Inferior parietal cortex (tissue), 1 donor: ENCODE results near the gene PPP2R5C.

Experiments used
- DNase-seq: peaks from one replicate; pipeline ENCODE4 v3.0.0-alpha.2; 2016; ENCODE audit errors: extremely low spot score

PPP2R5C gene

GRCh38 chr14:101887219-101887618, 125.7 kb downstream of the PPP2R5C start:
- DNase-seq, result no peak

- no peak for DNase-seq
These were observed 126.7 kb downstream of the PPP2R5C start for GRCh38 chr14:101888182-101888581.

GRCh38 chr14:101889366-101889765, 127.9 kb downstream of the PPP2R5C start:
- no peak for DNase-seq

- DNase-seq, result no peak
These were observed 128.4 kb downstream of the PPP2R5C start for GRCh38 chr14:101889898-101890297.

- DNase-seq, result no peak
These were observed 130.0 kb downstream of the PPP2R5C start for GRCh38 chr14:101891471-101891870.

GRCh38 chr14:101893759-101894158, 132.2 kb downstream of the PPP2R5C start:
- DNase-seq, result no peak

GRCh38 chr14:101894365-101895081, 133.0 kb downstream of the PPP2R5C start:
- no peak for DNase-seq

GRCh38 chr14:101895256-101895655, 133.7 kb downstream of the PPP2R5C start:
- no peak for DNase-seq

GRCh38 chr14:101897326-101897725, 135.8 kb downstream of the PPP2R5C start:
- no peak for DNase-seq

GRCh38 chr14:101898416-101898815, 136.9 kb downstream of the PPP2R5C start:
- DNase-seq, result no peak

GRCh38 chr14:101899263-101899662, 137.8 kb downstream of the PPP2R5C start:
- DNase-seq, result no peak

GRCh38 chr14:101900253-101900652, 138.7 kb downstream of the PPP2R5C start:
- DNase-seq, result no peak

- no peak for DNase-seq
These were observed 141.6 kb downstream of the PPP2R5C start for GRCh38 chr14:101903111-101903561.

- no peak for DNase-seq
These were observed 144.1 kb downstream of the PPP2R5C start for GRCh38 chr14:101905614-101906013.

GRCh38 chr14:101906645-101907044, 145.1 kb downstream of the PPP2R5C start:
- no peak for DNase-seq

GRCh38 chr14:101907619-101908018, 146.1 kb downstream of the PPP2R5C start:
- DNase-seq, result no peak

- DNase-seq, result no peak
These were observed 147.3 kb downstream of the PPP2R5C start for GRCh38 chr14:101908795-101909194.

GRCh38 chr14:101909371-101910096, 148.0 kb downstream of the PPP2R5C start:
- no peak for DNase-seq

- no peak for DNase-seq
These were observed 151.3 kb downstream of the PPP2R5C start for GRCh38 chr14:101912841-101913240.

- DNase-seq, result no peak
These were observed 152.6 kb downstream of the PPP2R5C start for GRCh38 chr14:101914083-101914482.

GRCh38 chr14:101915871-101916815, 154.6 kb downstream of the PPP2R5C start:
- DNase-seq, result no peak

GRCh38 chr14:101916816-101917412, 155.4 kb downstream of the PPP2R5C start:
- DNase-seq, result no peak
